NB4 (cell line): Measurements from ENCODE around the gene NFE2L1.

Experiments used
- CTCF ChIP-seq: IDR thresholded peaks from one replicate; pipeline ENCODE4 v1.5.1; 2012; ENCODE audit warnings: low read depth, low read length
- POLR2A ChIP-seq: IDR thresholded peaks from 2 replicates; pipeline ENCODE4 v1.6.1; 2011; ENCODE audit warnings: mild to moderate bottlenecking; ENCODE audit not compliant: insufficient read length; ENCODE audit errors: extremely low read depth
- TF ChIP-seq, protein P1 (sequence below): IDR thresholded peaks from 2 replicates; pipeline ENCODE4 v1.6.1; 2011; ENCODE audit warnings: low read depth, low read length

GRCh38 chr17:48104440-48104839 lies 56.3 kb downstream of the NFE2L1 start:
- TF ChIP-seq CTCF (no peak), POLR2A (no peak)
- TF ChIP-seq, protein P1, sequence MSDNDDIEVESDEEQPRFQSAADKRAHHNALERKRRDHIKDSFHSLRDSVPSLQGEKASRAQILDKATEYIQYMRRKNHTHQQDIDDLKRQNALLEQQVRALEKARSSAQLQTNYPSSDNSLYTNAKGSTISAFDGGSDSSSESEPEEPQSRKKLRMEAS, result no peak
